HG03039 (cell line): ENCODE data around the gene CHRNB2.

ENCODE experiments used
- ATAC-seq: cut with Tn5 transposase; IDR thresholded peaks from one replicate; pipeline ENCODE4 v1.9.1; 2021; ENCODE audit warnings: mild to moderate bottlenecking, moderate library complexity; ENCODE audit not compliant: unreplicated experiment

The CHRNB2 gene

GRCh38 chr1:154552036-154552435 lies 15.5 kb upstream of the CHRNB2 start:
- no peak for ATAC-seq

- no peak for ATAC-seq
Observed at GRCh38 chr1:154553056-154554030, 14.2 kb upstream of the CHRNB2 start.

- no peak for ATAC-seq
Observed at GRCh38 chr1:154556422-154556821, 11.2 kb upstream of the CHRNB2 start.

- no peak for ATAC-seq
Observed at GRCh38 chr1:154557248-154557938, 10.2 kb upstream of the CHRNB2 start.

- ATAC-seq: peak; percentile 7
Observed at GRCh38 chr1:154557939-154558719, 9.4 kb upstream of the CHRNB2 start, which contains the start of gene UBE2Q1. TSS of gene UBE2Q1 (minus strand) at chr1:154558662. CDS start at chr1:154558553, 109 bp downstream.

GRCh38 chr1:154558720-154559465 lies 8.7 kb upstream of the CHRNB2 start:
- peak; percentile 84 for ATAC-seq

- ATAC-seq: peak; percentile 39
Observed at GRCh38 chr1:154559466-154560044, 8.0 kb upstream of the CHRNB2 start.

GRCh38 chr1:154565876-154566275 lies 1.7 kb upstream of the CHRNB2 start:
- ATAC-seq: no peak

GRCh38 chr1:154568157-154568815 lies 708 bp downstream of the CHRNB2 start:
- no peak for ATAC-seq

GRCh38 chr1:154571244-154571963 lies 3.8 kb downstream of the CHRNB2 start:
- no peak for ATAC-seq

- ATAC-seq: no peak
Observed at GRCh38 chr1:154571964-154572288, 4.3 kb downstream of the CHRNB2 start.

- no peak for ATAC-seq
Observed at GRCh38 chr1:154572468-154573167, 5.0 kb downstream of the CHRNB2 start.

GRCh38 chr1:154573168-154573510 lies 5.6 kb downstream of the CHRNB2 start:
- no peak for ATAC-seq

- no peak for ATAC-seq
Observed at GRCh38 chr1:154574716-154575115, 7.1 kb downstream of the CHRNB2 start.

GRCh38 chr1:154575147-154575927 lies 7.8 kb downstream of the CHRNB2 start:
- ATAC-seq: no peak

GRCh38 chr1:154575951-154576566 lies 8.5 kb downstream of the CHRNB2 start:
- no peak for ATAC-seq

- no peak for ATAC-seq
Observed at GRCh38 chr1:154577346-154578057, 9.9 kb downstream of the CHRNB2 start.
